WTC11 (cell line): ENCODE results near the gene TOP2A. TPM values are rescaled to one million over a fixed set of nuclear protein-coding genes. Genes with fewer than 3 reads are reported as not detected.

ENCODE experiments used
- ATAC-seq: fragments of 200-7000 bp; cut with Tn5 transposase; 2 replicates; pipeline ENCODE4 v1.10.0; 2021; ENCODE audit warnings: mild to moderate bottlenecking, moderate library complexity
- CTCF ChIA-PET: fragments of 300-600 bp; sonication (Branson Sonifier 250); formaldehyde crosslinking; loops from one replicate; lab custom pipeline; 2021; ENCODE audit warnings: antibody characterized with exemption; lab: Charles Lee
- POLR2A ChIA-PET: fragments of 350-600 bp; sonication (Branson Sonifier 250); formaldehyde crosslinking; loops from one replicate; lab custom pipeline; 2021; ENCODE audit warnings: antibody characterized with exemption; lab: Charles Lee
- DNase-seq: peaks from one replicate; pipeline ENCODE4 v3.0.0; 2021; ENCODE audit warnings: low spot score
- H3K27ac Mint-ChIP-seq: 2 replicates; pipeline ENCODE4 v1.8.0; 2021; ENCODE audit warnings: mixed read lengths
- H3K27me3 Mint-ChIP-seq: 2 replicates; pipeline ENCODE4 v1.8.0; 2021; ENCODE audit warnings: low read depth, mild to moderate bottlenecking, moderate library complexity, mixed read lengths
- H3K36me3 Mint-ChIP-seq: 2 replicates; pipeline ENCODE4 v1.8.0; 2021; ENCODE audit warnings: mixed read lengths
- H3K4me1 Mint-ChIP-seq: 2 replicates; pipeline ENCODE4 v1.8.0; 2022; ENCODE audit warnings: mixed read lengths
- H3K4me3 Mint-ChIP-seq: 2 replicates; pipeline ENCODE4 v1.8.0; 2021; ENCODE audit warnings: mild to moderate bottlenecking, moderate library complexity, mixed read lengths
- H3K9me3 Mint-ChIP-seq: 2 replicates; pipeline ENCODE4 v1.8.0; 2021; ENCODE audit warnings: mixed read lengths
- ATF1 ChIP-seq: sonication (generic); formaldehyde crosslinking; IDR thresholded peaks from 2 replicates; pipeline ENCODE4 v1.8.1; 2023; ENCODE audit warnings: mild to moderate bottlenecking, moderate library complexity, missing genetic modification reagents
- EMX1 ChIP-seq: fragments of 250-450 bp; sonication (Bioruptor Pico); IDR thresholded peaks from 2 replicates; pipeline ENCODE4 v1.8.0; 2021; ENCODE audit warnings: mild to moderate bottlenecking
- FOXJ3 ChIP-seq: sonication (generic); formaldehyde crosslinking; IDR thresholded peaks from 2 replicates; pipeline ENCODE4 v1.9.0; 2021; ENCODE audit warnings: missing genetic modification reagents, mild to moderate bottlenecking, borderline replicate concordance
- GTF2I ChIP-seq: fragments of 250-450 bp; sonication (Bioruptor Pico); conservative IDR thresholded peaks from 2 replicates; pipeline ENCODE4 v1.4.0; 2021; ENCODE audit warnings: mild to moderate bottlenecking
- HMGA2 ChIP-seq: fragments of 250-450 bp; sonication (Bioruptor Pico); IDR thresholded peaks from 2 replicates; pipeline ENCODE4 v1.4.0; 2021; ENCODE audit warnings: mild to moderate bottlenecking, moderate library complexity
- NR3C1 ChIP-seq: sonication (generic); formaldehyde crosslinking; conservative IDR thresholded peaks from 2 replicates; pipeline ENCODE4 v1.8.1; 2023; ENCODE audit warnings: low read depth, mild to moderate bottlenecking, missing genetic modification reagents
- RORB ChIP-seq: fragments of 250-450 bp; sonication (Bioruptor Pico); IDR thresholded peaks from 2 replicates; pipeline ENCODE4 v1.9.0; 2021; ENCODE audit warnings: mild to moderate bottlenecking
- SP1 ChIP-seq: sonication (generic); formaldehyde crosslinking; conservative IDR thresholded peaks from 2 replicates; pipeline ENCODE4 v1.8.1; 2022; ENCODE audit warnings: missing genetic modification reagents
- STAT6 ChIP-seq: sonication (generic); formaldehyde crosslinking; conservative IDR thresholded peaks from 2 replicates; pipeline ENCODE4 v1.8.1; 2023; ENCODE audit warnings: mild to moderate bottlenecking, low read depth, missing genetic modification reagents, moderate library complexity
- TEAD4 ChIP-seq: sonication (generic); formaldehyde crosslinking; IDR thresholded peaks from 2 replicates; pipeline ENCODE4 v1.8.0; 2022; ENCODE audit warnings: mild to moderate bottlenecking, missing genetic modification reagents
- ZNF281 ChIP-seq: sonication (generic); formaldehyde crosslinking; IDR thresholded peaks from 2 replicates; pipeline ENCODE4 v1.8.0; 2023; ENCODE audit warnings: mild to moderate bottlenecking, missing genetic modification reagents
- ZNF425 ChIP-seq: fragments of 250-450 bp; sonication (Bioruptor Pico); conservative IDR thresholded peaks from 2 replicates; pipeline ENCODE4 v1.9.0; 2021; ENCODE audit warnings: mild to moderate bottlenecking
- ZNF512 ChIP-seq: sonication (generic); formaldehyde crosslinking; IDR thresholded peaks from 2 replicates; pipeline ENCODE4 v1.8.1; 2022; ENCODE audit warnings: missing genetic modification reagents, borderline replicate concordance
- total RNA-seq: library from RNA; stranded (reverse); gene quantifications from 3 replicates; pipeline ENCODE4 v1.2.3, GENCODE V29; 2021
- TF ChIP-seq, protein P1 (sequence below): sonication (generic); formaldehyde crosslinking; IDR thresholded peaks from 2 replicates; pipeline ENCODE4 v1.8.1; 2023; ENCODE audit warnings: mild to moderate bottlenecking, missing genetic modification reagents
- TF ChIP-seq, protein P2 (sequence below): fragments of 200-600 bp; IDR thresholded peaks from 2 replicates; pipeline ENCODE4 v1.8.0; 2022; ENCODE audit warnings: antibody characterized with exemption
- TF ChIP-seq, protein P3 (sequence below): sonication (generic); formaldehyde crosslinking; IDR thresholded peaks from 2 replicates; pipeline ENCODE4 v1.8.1; 2023; ENCODE audit warnings: mild to moderate bottlenecking, missing genetic modification reagents, moderate library complexity
- TF ChIP-seq, protein P4 (sequence below): fragments of 250-450 bp; sonication (Bioruptor Pico); IDR thresholded peaks from 2 replicates; pipeline ENCODE4 v1.9.0; 2021; ENCODE audit warnings: moderate library complexity, mild to moderate bottlenecking, inconsistent platforms, borderline replicate concordance
- TF ChIP-seq, protein P5 (sequence below): fragments of 250-450 bp; sonication (Bioruptor Pico); IDR thresholded peaks from 2 replicates; pipeline ENCODE4 v1.9.0; 2021; ENCODE audit warnings: mild to moderate bottlenecking, borderline replicate concordance

TOP2A gene
- total RNA-seq, 1 experiment from 2014 or later = 307 TPM

DNA sequence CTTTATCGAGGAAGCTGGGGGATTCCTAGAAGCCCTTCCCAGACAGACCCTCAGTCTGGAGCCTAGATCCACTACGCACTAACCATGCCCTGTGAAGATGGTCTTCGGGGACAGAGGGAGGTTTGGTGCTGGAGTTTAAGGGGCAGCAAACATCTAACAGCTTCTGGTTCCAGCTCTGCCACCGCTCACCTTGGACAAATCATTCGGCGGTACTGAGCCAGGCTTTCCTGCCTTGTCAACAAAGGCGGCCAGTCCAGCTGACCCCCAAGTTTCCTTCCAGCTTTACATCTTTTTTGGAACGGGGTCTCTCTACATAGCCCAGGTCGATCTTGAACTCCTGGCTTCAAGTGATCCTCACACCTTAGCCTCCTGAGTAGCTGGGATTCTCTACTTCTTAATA lies 52.8 kb downstream of the TOP2A start:
- ATAC-seq = no peak
- ChIA-PET POLR2A (interaction anchor here (0.6 kb wide), 1 partner anchor 244 kb away, joined by 4 read pairs; no protein-coding TSS in a partner anchor), CTCF (interaction anchor here (0.8 to 6.9 kb wide), 21 partner anchors 10 to 255 kb away, joined by 3 to 102 read pairs (median 6); partner anchors contain the start of genes IGFBP4, TOP2A and WIPF2)
- H3K36me3 Mint-ChIP-seq = no peaks in the 10 kb centered on the region
- H3K4me3 Mint-ChIP-seq = peak overlapping the region; percentile 80
- no peak overlapping the region for H3K27ac Mint-ChIP-seq
- H3K27me3 Mint-ChIP-seq = peaks cover 40% of the 10 kb centered on the region
- H3K9me3 Mint-ChIP-seq = no peaks in the 10 kb centered on the region
- no peak for DNase-seq
- H3K4me1 Mint-ChIP-seq = peaks cover 34% of the 10 kb centered on the region
- no peak for TF ChIP-seq GTF2I (CRISPR knock-in tag)
- TF ChIP-seq SP1 = no peak
- no peak for TF ChIP-seq TEAD4
- TF ChIP-seq STAT6 = no peak
- TF ChIP-seq, protein P1, sequence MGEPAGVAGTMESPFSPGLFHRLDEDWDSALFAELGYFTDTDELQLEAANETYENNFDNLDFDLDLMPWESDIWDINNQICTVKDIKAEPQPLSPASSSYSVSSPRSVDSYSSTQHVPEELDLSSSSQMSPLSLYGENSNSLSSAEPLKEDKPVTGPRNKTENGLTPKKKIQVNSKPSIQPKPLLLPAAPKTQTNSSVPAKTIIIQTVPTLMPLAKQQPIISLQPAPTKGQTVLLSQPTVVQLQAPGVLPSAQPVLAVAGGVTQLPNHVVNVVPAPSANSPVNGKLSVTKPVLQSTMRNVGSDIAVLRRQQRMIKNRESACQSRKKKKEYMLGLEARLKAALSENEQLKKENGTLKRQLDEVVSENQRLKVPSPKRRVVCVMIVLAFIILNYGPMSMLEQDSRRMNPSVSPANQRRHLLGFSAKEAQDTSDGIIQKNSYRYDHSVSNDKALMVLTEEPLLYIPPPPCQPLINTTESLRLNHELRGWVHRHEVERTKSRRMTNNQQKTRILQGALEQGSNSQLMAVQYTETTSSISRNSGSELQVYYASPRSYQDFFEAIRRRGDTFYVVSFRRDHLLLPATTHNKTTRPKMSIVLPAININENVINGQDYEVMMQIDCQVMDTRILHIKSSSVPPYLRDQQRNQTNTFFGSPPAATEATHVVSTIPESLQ = no peak
- TF ChIP-seq ATF1 (CRISPR knock-in tag) = no peak
- TF ChIP-seq, protein P2, sequence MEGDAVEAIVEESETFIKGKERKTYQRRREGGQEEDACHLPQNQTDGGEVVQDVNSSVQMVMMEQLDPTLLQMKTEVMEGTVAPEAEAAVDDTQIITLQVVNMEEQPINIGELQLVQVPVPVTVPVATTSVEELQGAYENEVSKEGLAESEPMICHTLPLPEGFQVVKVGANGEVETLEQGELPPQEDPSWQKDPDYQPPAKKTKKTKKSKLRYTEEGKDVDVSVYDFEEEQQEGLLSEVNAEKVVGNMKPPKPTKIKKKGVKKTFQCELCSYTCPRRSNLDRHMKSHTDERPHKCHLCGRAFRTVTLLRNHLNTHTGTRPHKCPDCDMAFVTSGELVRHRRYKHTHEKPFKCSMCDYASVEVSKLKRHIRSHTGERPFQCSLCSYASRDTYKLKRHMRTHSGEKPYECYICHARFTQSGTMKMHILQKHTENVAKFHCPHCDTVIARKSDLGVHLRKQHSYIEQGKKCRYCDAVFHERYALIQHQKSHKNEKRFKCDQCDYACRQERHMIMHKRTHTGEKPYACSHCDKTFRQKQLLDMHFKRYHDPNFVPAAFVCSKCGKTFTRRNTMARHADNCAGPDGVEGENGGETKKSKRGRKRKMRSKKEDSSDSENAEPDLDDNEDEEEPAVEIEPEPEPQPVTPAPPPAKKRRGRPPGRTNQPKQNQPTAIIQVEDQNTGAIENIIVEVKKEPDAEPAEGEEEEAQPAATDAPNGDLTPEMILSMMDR = no peak
- no peak for TF ChIP-seq FOXJ3 (CRISPR knock-in tag)
- TF ChIP-seq, protein P3, sequence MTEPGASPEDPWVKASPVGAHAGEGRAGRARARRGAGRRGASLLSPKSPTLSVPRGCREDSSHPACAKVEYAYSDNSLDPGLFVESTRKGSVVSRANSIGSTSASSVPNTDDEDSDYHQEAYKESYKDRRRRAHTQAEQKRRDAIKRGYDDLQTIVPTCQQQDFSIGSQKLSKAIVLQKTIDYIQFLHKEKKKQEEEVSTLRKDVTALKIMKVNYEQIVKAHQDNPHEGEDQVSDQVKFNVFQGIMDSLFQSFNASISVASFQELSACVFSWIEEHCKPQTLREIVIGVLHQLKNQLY (CRISPR knock-in tag) = no peak
- no peak for TF ChIP-seq EMX1 (CRISPR knock-in tag)
- TF ChIP-seq ZNF281 (CRISPR knock-in tag) = no peak
- TF ChIP-seq ZNF425 (CRISPR knock-in tag) = no peak
- TF ChIP-seq, protein P4, sequence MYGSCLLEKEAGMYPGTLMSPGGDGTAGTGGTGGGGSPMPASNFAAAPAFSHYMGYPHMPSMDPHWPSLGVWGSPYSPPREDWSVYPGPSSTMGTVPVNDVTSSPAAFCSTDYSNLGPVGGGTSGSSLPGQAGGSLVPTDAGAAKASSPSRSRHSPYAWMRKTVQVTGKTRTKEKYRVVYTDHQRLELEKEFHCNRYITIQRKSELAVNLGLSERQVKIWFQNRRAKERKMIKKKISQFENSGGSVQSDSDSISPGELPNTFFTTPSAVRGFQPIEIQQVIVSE (CRISPR knock-in tag) = no peak
- TF ChIP-seq ZNF512 (CRISPR knock-in tag) = no peak
- TF ChIP-seq NR3C1 (CRISPR knock-in tag) = no peak
- no peak for TF ChIP-seq HMGA2 (CRISPR knock-in tag)
- TF ChIP-seq, protein P5, sequence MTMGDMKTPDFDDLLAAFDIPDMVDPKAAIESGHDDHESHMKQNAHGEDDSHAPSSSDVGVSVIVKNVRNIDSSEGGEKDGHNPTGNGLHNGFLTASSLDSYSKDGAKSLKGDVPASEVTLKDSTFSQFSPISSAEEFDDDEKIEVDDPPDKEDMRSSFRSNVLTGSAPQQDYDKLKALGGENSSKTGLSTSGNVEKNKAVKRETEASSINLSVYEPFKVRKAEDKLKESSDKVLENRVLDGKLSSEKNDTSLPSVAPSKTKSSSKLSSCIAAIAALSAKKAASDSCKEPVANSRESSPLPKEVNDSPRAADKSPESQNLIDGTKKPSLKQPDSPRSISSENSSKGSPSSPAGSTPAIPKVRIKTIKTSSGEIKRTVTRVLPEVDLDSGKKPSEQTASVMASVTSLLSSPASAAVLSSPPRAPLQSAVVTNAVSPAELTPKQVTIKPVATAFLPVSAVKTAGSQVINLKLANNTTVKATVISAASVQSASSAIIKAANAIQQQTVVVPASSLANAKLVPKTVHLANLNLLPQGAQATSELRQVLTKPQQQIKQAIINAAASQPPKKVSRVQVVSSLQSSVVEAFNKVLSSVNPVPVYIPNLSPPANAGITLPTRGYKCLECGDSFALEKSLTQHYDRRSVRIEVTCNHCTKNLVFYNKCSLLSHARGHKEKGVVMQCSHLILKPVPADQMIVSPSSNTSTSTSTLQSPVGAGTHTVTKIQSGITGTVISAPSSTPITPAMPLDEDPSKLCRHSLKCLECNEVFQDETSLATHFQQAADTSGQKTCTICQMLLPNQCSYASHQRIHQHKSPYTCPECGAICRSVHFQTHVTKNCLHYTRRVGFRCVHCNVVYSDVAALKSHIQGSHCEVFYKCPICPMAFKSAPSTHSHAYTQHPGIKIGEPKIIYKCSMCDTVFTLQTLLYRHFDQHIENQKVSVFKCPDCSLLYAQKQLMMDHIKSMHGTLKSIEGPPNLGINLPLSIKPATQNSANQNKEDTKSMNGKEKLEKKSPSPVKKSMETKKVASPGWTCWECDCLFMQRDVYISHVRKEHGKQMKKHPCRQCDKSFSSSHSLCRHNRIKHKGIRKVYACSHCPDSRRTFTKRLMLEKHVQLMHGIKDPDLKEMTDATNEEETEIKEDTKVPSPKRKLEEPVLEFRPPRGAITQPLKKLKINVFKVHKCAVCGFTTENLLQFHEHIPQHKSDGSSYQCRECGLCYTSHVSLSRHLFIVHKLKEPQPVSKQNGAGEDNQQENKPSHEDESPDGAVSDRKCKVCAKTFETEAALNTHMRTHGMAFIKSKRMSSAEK (CRISPR knock-in tag) = no peak
- no peak for TF ChIP-seq RORB (CRISPR knock-in tag)
